Measurements from ENCODE around the gene KIFC1. TPM values are rescaled to one million over a fixed set of nuclear protein-coding genes. Genes with fewer than 3 reads are reported as not detected.
"Not testable (repeated sequence)": the region's sequence is repeated elsewhere in the genome, so short reads cannot be mapped to it uniquely, and the experiment has no call there.

The KIFC1 gene, protein sequence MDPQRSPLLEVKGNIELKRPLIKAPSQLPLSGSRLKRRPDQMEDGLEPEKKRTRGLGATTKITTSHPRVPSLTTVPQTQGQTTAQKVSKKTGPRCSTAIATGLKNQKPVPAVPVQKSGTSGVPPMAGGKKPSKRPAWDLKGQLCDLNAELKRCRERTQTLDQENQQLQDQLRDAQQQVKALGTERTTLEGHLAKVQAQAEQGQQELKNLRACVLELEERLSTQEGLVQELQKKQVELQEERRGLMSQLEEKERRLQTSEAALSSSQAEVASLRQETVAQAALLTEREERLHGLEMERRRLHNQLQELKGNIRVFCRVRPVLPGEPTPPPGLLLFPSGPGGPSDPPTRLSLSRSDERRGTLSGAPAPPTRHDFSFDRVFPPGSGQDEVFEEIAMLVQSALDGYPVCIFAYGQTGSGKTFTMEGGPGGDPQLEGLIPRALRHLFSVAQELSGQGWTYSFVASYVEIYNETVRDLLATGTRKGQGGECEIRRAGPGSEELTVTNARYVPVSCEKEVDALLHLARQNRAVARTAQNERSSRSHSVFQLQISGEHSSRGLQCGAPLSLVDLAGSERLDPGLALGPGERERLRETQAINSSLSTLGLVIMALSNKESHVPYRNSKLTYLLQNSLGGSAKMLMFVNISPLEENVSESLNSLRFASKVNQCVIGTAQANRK
- total RNA-seq: 0.26 TPM in 2 replicates

DNA sequence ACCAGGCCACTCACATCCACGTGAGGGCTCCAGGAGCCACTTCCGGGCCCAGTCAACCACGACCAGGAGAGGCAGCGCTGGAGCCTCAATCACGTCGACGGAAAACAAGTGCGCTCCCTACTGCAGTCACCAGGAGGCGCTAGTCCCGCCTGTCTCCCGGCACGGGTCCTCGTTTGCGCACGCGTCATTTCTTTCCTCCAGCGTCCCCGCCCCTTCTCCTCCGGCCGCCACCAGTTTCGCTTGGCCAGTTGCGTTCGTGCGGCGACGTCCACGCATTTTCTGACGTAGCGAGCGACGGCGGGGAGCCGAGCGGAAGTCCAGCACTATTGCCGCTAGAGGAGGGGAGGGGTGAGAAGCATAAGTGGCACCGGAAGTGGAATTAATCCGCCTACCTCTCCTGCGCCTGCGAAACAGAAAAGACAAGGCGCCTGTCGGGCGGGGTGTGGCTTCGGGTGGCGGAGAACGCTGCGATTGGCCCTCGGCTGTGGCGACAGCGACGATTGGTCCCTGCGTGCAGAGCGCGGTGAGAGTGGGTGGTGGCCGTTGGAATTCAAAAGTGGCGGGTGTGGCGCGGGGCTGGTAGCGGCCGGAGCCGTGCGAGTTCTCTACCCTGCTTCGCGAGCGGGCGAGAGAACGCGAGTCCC is at the start of gene KIFC1:
Gene KIFC1, plus strand, starts transcription at position 546 of the 644 bp plus-strand sequence. CDS start 163 bp downstream, outside the sequence.
- TF ChIP-seq, protein P1, sequence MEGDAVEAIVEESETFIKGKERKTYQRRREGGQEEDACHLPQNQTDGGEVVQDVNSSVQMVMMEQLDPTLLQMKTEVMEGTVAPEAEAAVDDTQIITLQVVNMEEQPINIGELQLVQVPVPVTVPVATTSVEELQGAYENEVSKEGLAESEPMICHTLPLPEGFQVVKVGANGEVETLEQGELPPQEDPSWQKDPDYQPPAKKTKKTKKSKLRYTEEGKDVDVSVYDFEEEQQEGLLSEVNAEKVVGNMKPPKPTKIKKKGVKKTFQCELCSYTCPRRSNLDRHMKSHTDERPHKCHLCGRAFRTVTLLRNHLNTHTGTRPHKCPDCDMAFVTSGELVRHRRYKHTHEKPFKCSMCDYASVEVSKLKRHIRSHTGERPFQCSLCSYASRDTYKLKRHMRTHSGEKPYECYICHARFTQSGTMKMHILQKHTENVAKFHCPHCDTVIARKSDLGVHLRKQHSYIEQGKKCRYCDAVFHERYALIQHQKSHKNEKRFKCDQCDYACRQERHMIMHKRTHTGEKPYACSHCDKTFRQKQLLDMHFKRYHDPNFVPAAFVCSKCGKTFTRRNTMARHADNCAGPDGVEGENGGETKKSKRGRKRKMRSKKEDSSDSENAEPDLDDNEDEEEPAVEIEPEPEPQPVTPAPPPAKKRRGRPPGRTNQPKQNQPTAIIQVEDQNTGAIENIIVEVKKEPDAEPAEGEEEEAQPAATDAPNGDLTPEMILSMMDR (IDR thresholded peaks at IDR 0.05; ENCODE audit: insufficient read depth, low read length, severe bottlenecking): peak; percentile 99
- H3K27me3 ChIP-seq (ENCODE audit: control insufficient read depth, insufficient read depth, low read length): no peaks in the 10 kb centered on the region
- DNase-seq (ENCODE audit: low read depth) (peak; percentile 99), FAIRE-seq (no peak)
- no peaks in the 10 kb centered on the region for H3K36me3 ChIP-seq (ENCODE audit: control insufficient read depth, insufficient read depth, low read length)
- H3K4me3 ChIP-seq (ENCODE audit: low read depth, low read length): peak within 1 kb of the TSS; percentile 97

DNA sequence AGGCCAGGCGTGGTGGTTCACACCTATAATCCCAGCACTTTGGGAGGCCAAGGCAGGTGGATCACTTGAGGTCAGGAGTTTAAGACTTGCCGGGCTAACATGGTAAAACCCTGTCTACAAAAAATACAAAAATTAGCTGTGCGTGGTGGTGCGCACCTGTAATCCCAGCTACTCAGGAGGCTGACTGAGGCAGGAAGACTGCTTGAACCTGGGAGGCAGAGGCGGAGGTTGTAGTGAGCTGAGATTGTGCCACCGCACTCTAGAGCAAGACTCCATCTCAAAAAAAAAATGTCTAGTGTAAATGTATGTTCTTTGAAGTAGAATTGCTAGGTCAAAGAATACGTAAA is 48.0 kb upstream of the KIFC1 start:
- H3K27me3 ChIP-seq (ENCODE audit: control insufficient read depth, insufficient read depth, low read length); FAIRE-seq; DNase-seq (ENCODE audit: low read depth); H3K36me3 ChIP-seq (ENCODE audit: control insufficient read depth, insufficient read depth, low read length); H3K4me3 ChIP-seq (ENCODE audit: low read depth, low read length): not testable (repeated sequence)

DNA sequence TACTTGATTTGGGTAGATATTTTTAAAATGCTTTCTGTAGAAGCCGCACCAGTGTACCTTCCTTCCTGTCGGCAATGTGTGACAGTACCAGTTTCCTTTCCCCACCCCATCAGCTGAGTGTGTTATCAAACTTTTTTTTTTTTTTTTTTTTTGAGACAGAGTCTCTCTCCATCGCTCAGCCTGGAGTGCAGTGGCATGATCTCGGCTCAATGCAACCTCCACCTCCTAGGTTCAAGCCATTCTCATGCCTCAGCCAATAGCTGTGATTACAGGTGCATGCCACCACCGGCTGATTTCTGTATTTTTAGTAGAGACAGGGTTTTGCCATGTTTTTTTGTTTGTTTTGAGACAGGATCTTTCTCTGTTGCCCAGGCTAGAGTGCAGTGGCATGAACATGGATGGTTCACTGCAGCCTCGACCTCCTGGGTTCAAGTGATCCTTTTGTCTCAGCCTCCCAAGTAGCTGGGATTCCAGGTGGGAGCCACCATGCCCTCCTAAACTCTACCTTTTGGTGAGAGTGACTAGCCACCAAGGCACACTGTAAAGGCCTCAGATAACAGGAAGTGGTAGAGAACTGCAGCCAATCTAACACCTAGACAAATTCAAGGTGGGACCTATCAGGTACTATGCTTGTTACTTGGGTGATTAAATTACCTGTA is 47.5 kb upstream of the KIFC1 start:
- TF ChIP-seq, protein P1 (IDR thresholded peaks at IDR 0.05; ENCODE audit: insufficient read depth, low read length, severe bottlenecking): no peak
- no peaks in the 10 kb centered on the region for H3K27me3 ChIP-seq (ENCODE audit: control insufficient read depth, insufficient read depth, low read length)
- FAIRE-seq (no peak), DNase-seq (ENCODE audit: low read depth) (no peak)
- H3K36me3 ChIP-seq (ENCODE audit: control insufficient read depth, insufficient read depth, low read length): no peaks in the 10 kb centered on the region
- H3K4me3 ChIP-seq (ENCODE audit: low read depth, low read length): no peak overlapping the region

DNA sequence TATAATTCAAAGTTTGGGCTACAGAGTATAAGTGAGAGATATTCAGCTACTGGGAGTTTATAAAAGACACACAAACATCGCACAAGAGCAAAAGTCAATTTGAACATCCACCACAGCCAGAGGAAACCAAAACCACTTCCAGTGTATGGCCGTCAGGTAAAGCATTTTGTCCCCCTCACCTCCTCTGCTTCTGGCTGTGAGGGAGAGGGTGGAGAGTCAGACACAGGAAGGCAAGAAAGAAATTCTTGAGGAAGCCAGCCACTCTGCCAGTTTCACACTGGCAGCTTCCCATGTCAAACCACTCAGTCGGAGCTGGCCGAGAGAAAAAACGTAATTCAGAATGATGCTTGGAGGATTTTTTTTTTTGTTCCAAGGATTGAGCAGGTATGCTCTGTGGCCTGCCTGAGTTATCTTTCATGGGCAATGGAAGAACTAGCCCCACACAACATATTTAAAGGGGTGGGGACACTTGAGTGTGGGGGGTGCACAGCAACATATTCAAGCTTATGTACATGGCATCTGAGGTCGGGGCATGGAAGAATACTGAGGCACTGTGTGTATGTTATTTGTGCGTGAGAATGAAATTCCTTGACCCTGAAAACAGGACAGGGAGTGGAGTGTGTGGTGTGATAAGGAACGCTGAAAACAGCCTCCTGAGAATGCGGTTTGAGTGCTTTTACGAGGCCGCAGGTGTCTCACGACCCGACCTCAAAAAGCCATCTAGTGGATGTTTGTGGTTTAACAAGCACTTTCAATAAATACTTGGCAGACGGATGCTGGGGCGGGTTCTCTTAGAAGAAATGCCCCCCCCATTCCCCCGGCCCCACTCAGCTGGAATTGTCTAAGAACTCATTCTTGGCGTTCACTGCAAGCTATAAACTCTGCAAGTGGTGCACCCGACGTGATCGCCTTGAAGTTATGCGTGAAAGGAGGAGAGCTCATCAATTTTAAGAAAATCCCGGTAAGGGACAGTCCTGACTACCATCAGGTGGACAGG is 46.6 kb upstream of the KIFC1 start:
- Histone ChIP-seq H3K36me3 (ENCODE audit: control insufficient read depth, insufficient read depth, low read length) (no peaks in the 10 kb centered on the region), H3K27me3 (ENCODE audit: control insufficient read depth, insufficient read depth, low read length) (no peaks in the 10 kb centered on the region), H3K4me3 (ENCODE audit: low read depth, low read length) (no peak overlapping the region)
- TF ChIP-seq, protein P1 (IDR thresholded peaks at IDR 0.05; ENCODE audit: insufficient read depth, low read length, severe bottlenecking): peak; percentile 71
- DNase-seq (ENCODE audit: low read depth): peak; percentile 71
- FAIRE-seq: no peak

DNA sequence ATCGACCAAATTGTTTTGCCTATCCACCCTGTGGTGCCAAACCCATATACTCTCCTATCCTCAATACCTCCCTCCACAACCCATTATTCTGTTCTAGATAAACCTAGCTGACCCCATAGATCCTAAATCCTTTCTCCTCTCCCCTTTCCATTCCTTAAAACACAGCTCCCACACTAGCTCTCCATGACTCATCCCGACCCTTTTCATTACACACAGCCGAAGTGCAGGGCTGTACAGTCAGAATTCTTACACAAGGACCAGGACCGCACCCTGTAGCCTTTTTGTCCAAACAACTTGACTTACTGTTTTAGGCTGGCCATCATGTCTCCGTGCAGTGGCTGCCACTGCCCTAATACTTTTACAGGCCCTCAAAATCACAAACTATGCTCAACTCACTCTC is 44.7 kb upstream of the KIFC1 start:
- FAIRE-seq; H3K27me3 ChIP-seq (ENCODE audit: control insufficient read depth, insufficient read depth, low read length); H3K36me3 ChIP-seq (ENCODE audit: control insufficient read depth, insufficient read depth, low read length); H3K4me3 ChIP-seq (ENCODE audit: low read depth, low read length): not testable (repeated sequence)
- peak; percentile 64 for DNase-seq (ENCODE audit: low read depth)

DNA sequence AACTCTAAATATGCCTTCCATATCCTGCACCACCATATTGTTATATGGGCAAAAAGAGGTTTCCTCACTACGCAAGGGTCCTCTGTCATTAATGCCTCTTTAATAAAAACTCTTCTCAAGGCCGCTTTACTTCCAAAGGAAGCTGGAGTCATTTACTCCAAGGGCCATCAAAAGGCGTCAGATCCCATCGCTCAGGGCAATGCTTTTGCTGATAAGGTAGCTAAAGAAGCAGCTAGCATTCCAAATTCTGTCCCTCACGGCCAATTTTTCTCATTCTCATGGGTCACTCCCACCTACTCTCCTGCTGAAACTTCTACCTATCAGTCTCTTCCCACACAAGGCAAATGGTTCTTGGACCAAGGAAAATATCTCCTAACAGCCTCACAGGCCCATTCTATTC is 43.8 kb upstream of the KIFC1 start:
- DNase-seq (ENCODE audit: low read depth) (no peak), FAIRE-seq (no peak)
- Histone ChIP-seq H3K27me3 (ENCODE audit: control insufficient read depth, insufficient read depth, low read length) (no peaks in the 10 kb centered on the region), H3K4me3 (ENCODE audit: low read depth, low read length) (no peak overlapping the region), H3K36me3 (ENCODE audit: control insufficient read depth, insufficient read depth, low read length) (no peaks in the 10 kb centered on the region)
- TF ChIP-seq, protein P1 (IDR thresholded peaks at IDR 0.05; ENCODE audit: insufficient read depth, low read length, severe bottlenecking): no peak

DNA sequence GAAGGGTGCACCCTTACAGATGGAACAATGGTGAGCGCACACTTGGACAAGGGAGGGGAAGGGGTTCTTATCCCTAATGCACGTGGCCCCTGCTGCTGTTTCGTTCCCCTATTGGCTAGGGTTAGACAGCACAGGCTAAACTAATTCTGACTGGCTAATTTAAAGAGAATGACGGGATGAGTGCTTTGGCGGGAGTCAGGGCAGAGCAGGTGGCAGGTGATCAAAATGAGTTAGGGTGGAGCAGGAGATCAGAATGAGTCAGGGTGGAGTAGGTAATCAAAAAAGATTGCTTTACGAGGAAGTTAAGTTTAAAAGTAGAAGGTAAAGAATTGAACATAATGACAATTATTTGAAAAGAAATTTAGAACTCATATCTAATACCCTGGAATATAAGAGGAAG is 35.8 kb upstream of the KIFC1 start:
- not testable (repeated sequence) for H3K4me3 ChIP-seq (ENCODE audit: low read depth, low read length); FAIRE-seq; DNase-seq (ENCODE audit: low read depth); H3K36me3 ChIP-seq (ENCODE audit: control insufficient read depth, insufficient read depth, low read length); H3K27me3 ChIP-seq (ENCODE audit: control insufficient read depth, insufficient read depth, low read length)

Measured in bronchial epithelial cell (primary cell).